ENCODE results near the gene TOP1.

- no peak for TF ChIP-seq CTCF (IDR thresholded peaks at IDR 0.05)
- TF ChIP-seq POLR2A (IDR thresholded peaks at IDR 0.05): no peak
These were observed 18.1 kb downstream of the TOP1 start for GRCh38 chr20:41046716-41047115.

Measured in vagina (tissue), 2 donors.